Fibroblast of lung (primary cell): ENCODE measurements around the gene SLC25A25. TPM values are rescaled to one million over a fixed set of nuclear protein-coding genes. Genes with fewer than 3 reads are reported as not detected.

Experiments
- DNase-seq, 2 donors: peaks; one replicate each; pipeline versions ENCODE4 v3.0.0 to v3.0.0-alpha.2; 2010; ENCODE audit warnings: low read depth in 2 of 2
- H2AFZ ChIP-seq: 2 replicates; pipeline ENCODE4 v1.5.1; 2012; ENCODE audit warnings: low read length, control low read depth, inconsistent platforms
- H3K27ac ChIP-seq: 2 replicates; pipeline ENCODE4 v1.5.1; 2011; ENCODE audit warnings: low read length, control low read depth; ENCODE audit not compliant: insufficient read depth
- H3K27me3 ChIP-seq: 2 replicates; pipeline ENCODE4 v1.5.1; 2011; ENCODE audit warnings: mild to moderate bottlenecking, low read length; ENCODE audit not compliant: control insufficient read depth, insufficient read depth
- H3K36me3 ChIP-seq: 2 replicates; pipeline ENCODE4 v1.5.1; 2011; ENCODE audit warnings: low read length; ENCODE audit not compliant: control insufficient read depth, insufficient read depth
- H3K4me1 ChIP-seq: 2 replicates; pipeline ENCODE4 v1.5.1; 2011; ENCODE audit warnings: low read length; ENCODE audit not compliant: control insufficient read depth, insufficient read depth; ENCODE audit errors: extremely low read depth
- H3K4me2 ChIP-seq: 2 replicates; pipeline ENCODE4 v1.5.1; 2011; ENCODE audit warnings: low read length, control low read depth; ENCODE audit not compliant: insufficient read depth; ENCODE audit errors: extremely low read depth
- H3K4me3 ChIP-seq, 4 experiments: fragments of 200-600 bp in 1 of 4; sonication (generic) in 1 of 4; replicated peaks in 1 of 4; 2 replicates each; pipeline ENCODE4 v1.5.1; 2011 to 2016; ENCODE audit warnings: low read length in 4 of 4, low read depth in 3 of 4, mild to moderate bottlenecking in 3 of 4, control low read depth in 2 of 4, inconsistent platforms in 1 of 4, mixed read lengths in 1 of 4; ENCODE audit not compliant: insufficient read depth in 1 of 4; ENCODE audit errors: control extremely low read depth in 1 of 4
- H3K79me2 ChIP-seq: 2 replicates; pipeline ENCODE4 v1.5.1; 2012; ENCODE audit warnings: mild to moderate bottlenecking, low read length, inconsistent platforms; ENCODE audit not compliant: control insufficient read depth, insufficient read depth
- H3K9ac ChIP-seq: 2 replicates; pipeline ENCODE4 v1.5.1; 2011; ENCODE audit warnings: mild to moderate bottlenecking, low read length, control low read depth; ENCODE audit not compliant: insufficient read depth
- H3K9me3 ChIP-seq: 2 replicates; pipeline ENCODE4 v1.5.1; 2012; ENCODE audit warnings: low read depth, low read length; ENCODE audit not compliant: control insufficient read depth, insufficient read depth
- H4K20me1 ChIP-seq: 2 replicates; pipeline ENCODE4 v1.5.1; 2011; ENCODE audit warnings: low read length; ENCODE audit not compliant: control insufficient read depth, insufficient read depth; ENCODE audit errors: extremely low read depth
- CTCF ChIP-seq, 2 donors: IDR thresholded peaks in 1 of 2; conservative IDR thresholded peaks in 1 of 2; 1 replicate in 1 of 2; 2 replicates in 1 of 2; pipeline ENCODE4 v1.5.1; 2011 to 2012; ENCODE audit warnings: low read length in 2 of 2, control low read depth in 1 of 2, inconsistent platforms in 1 of 2, low read depth in 1 of 2, mild to moderate bottlenecking in 1 of 2
- EZH2 ChIP-seq: IDR thresholded peaks from 2 replicates; pipeline ENCODE4 v1.5.1; 2012; ENCODE audit warnings: low read length, control low read depth, mild to moderate bottlenecking; ENCODE audit errors: missing control alignments
- polyA plus RNA-seq, 2 donors: library from polyadenylated mRNA; depleted of rRNA in 1 of 2; stranded (reverse) in 1 of 2; unstranded in 1 of 2; fragments of >200 nt; gene quantifications; 2 replicates each; pipeline ENCODE4 v1.2.1, GENCODE V29; 2011 to 2012; ENCODE audit warnings: missing spikeins in 1 of 2
- total RNA-seq: library from RNA; depleted of rRNA; stranded (reverse); fragments of >200 nt; gene quantifications from 2 replicates; pipeline ENCODE4 v1.2.1, GENCODE V29; 2014

The SLC25A25 gene
- total and polyA plus RNA-seq, 2 donors (not counting 1 experiment from before 2014, with no cell fraction given), result 14.0 to 30.7 TPM

GRCh38 chr9:128098297-128099230 is 30.5 kb downstream of the SLC25A25 start:
- Histone ChIP-seq H3K9me3 (no peaks in the 10 kb centered on the region), H3K4me1 (peaks cover 37% of the 10 kb centered on the region), H3K79me2 (peaks cover 68% of the 10 kb centered on the region), H3K27me3 (no peaks in the 10 kb centered on the region), H3K4me2 (peak overlapping the region; percentile 99), H3K36me3 (peaks cover 35% of the 10 kb centered on the region), H2AFZ (no peak overlapping the region), H3K27ac (peak overlapping the region; percentile 99), H3K9ac (peak overlapping the region; percentile 91), H4K20me1 (no peaks in the 10 kb centered on the region), H3K4me3 (peak overlapping the region; percentile 60 to 64 (median 62))
- peak; percentile 98 for DNase-seq
- TF ChIP-seq CTCF (conservative IDR thresholded peaks at IDR 0.05 in 1 of 2, IDR thresholded peaks at IDR 0.05 in 1 of 2; ENCODE audit: low read depth in 1 of 2, low read length in 2 of 2) (no peak), EZH2 (no peak)

- peak overlapping the region; percentile 99 for H3K27ac ChIP-seq
- H3K9me3 ChIP-seq, result no peaks in the 10 kb centered on the region
- peak overlapping the region; percentile 91 for H3K9ac ChIP-seq
- TF ChIP-seq CTCF (conservative IDR thresholded peaks at IDR 0.05 in 1 of 2, IDR thresholded peaks at IDR 0.05 in 1 of 2; ENCODE audit: low read depth in 1 of 2, low read length in 2 of 2) (no peak), EZH2 (no peak)
- peaks cover 34% of the 10 kb centered on the region for H3K4me1 ChIP-seq
- peaks cover 43% of the 10 kb centered on the region for H3K36me3 ChIP-seq
- peak overlapping the region; percentile 99 for H3K4me2 ChIP-seq
- peak overlapping the region; percentile 60 to 64 (median 62) for H3K4me3 ChIP-seq
- H3K79me2 ChIP-seq, result peaks cover 68% of the 10 kb centered on the region
- H4K20me1 ChIP-seq, result no peaks in the 10 kb centered on the region
- no peaks in the 10 kb centered on the region for H3K27me3 ChIP-seq
- H2AFZ ChIP-seq, result no peak overlapping the region
- peak; percentile 18 to 66 for DNase-seq
These were observed 31.3 kb downstream of the SLC25A25 start for GRCh38 chr9:128099231-128099931.

DNA sequence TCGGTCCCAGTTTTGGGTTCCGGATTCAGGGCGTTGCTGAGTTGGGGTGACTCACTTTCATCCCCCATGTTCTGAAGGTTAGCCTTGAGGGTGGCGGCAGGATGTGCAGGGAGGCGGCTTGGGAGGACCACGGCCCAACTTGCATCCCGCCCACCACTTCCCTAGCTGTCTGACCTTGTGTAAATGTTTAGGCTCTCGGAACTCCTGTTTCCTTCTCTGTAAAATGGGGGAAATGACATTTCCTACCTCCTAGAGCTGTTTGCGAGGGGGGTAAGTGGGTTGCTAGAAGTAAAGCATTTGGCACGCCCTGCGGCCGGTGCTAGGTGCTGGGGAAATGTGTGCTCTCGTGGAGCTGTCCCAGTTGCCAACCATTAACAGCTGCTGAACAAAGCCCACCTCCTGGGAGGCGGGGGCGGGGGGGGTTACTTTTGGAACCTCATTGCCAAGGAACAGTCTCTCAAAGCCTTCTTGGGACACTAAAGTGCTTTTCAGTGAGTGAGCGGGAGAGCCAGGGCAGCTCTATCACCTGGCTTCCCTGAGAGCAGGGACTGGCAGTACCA is 32.0 kb downstream of the SLC25A25 start:
- Histone ChIP-seq H4K20me1 (no peaks in the 10 kb centered on the region), H3K9me3 (no peaks in the 10 kb centered on the region), H3K79me2 (peaks cover 63% of the 10 kb centered on the region), H3K27me3 (no peaks in the 10 kb centered on the region), H3K4me1 (peaks cover 28% of the 10 kb centered on the region), H3K4me3 (peak overlapping the region; percentile 60 to 64 (median 62)), H3K4me2 (peak overlapping the region; percentile 99), H3K36me3 (peaks cover 44% of the 10 kb centered on the region), H3K27ac (peak overlapping the region; percentile 99), H3K9ac (peak overlapping the region; percentile 91), H2AFZ (no peak overlapping the region)
- DNase-seq, result peak in 1 of 2 donors; percentile 36
- TF ChIP-seq CTCF (conservative IDR thresholded peaks at IDR 0.05 in 1 of 2, IDR thresholded peaks at IDR 0.05 in 1 of 2; ENCODE audit: low read depth in 1 of 2, low read length in 2 of 2), result no peak
- no peak for TF ChIP-seq EZH2
